A673 (cell line): Measurements from ENCODE around the gene LRBA. TPM values are rescaled to one million over a fixed set of nuclear protein-coding genes. Genes with fewer than 3 reads are reported as not detected.

Experiments
- BruUV-seq: library from RNA; stranded (reverse); fragments of 400-500 nt; replicated peaks from 2 replicates; lab custom pipeline; 2021; lab: Mats Ljungman, UMichigan
- CTCF ChIA-PET: fragments of 300-600 bp; sonication (Branson Sonifier 250); formaldehyde crosslinking; loops from one replicate; lab custom pipeline; 2022; ENCODE audit warnings: antibody characterized with exemption; lab: Charles Lee
- POLR2A ChIA-PET: fragments of 300-600 bp; sonication (Branson Sonifier 250); formaldehyde crosslinking; loops from one replicate; lab custom pipeline; 2022; ENCODE audit warnings: antibody characterized with exemption; ENCODE audit not compliant: low non-redundant PET; lab: Charles Lee
- DNase-seq: peaks from one replicate; pipeline ENCODE4 v3.0.0-alpha.2; 2015; ENCODE audit warnings: low spot score
- H3K27ac ChIP-seq: fragments of 200-600 bp; sonication (generic); 2 replicates; pipeline ENCODE4 v1.5.1; 2016; ENCODE audit warnings: mixed run types, low read depth, mild to moderate bottlenecking, mixed read lengths, antibody characterized with exemption, low read length; ENCODE audit not compliant: poor library complexity, severe bottlenecking
- H3K27me3 ChIP-seq: fragments of 200-600 bp; sonication (generic); replicated peaks from 2 replicates; pipeline ENCODE4 v1.6.1; 2017; ENCODE audit warnings: mixed run types, low read depth, mild to moderate bottlenecking, mixed read lengths, antibody characterized with exemption, low read length; ENCODE audit not compliant: insufficient read depth, poor library complexity
- H3K36me3 ChIP-seq: fragments of 200-600 bp; sonication (generic); 2 replicates; pipeline ENCODE4 v1.6.1; 2016; ENCODE audit warnings: mixed run types, mild to moderate bottlenecking, mixed read lengths, antibody characterized with exemption, low read length; ENCODE audit not compliant: insufficient read depth, poor library complexity, severe bottlenecking
- H3K4me1 ChIP-seq: fragments of 200-600 bp; sonication (generic); 2 replicates; pipeline ENCODE4 v1.6.1; 2017; ENCODE audit warnings: mixed run types, mild to moderate bottlenecking, mixed read lengths, antibody characterized with exemption, low read length; ENCODE audit not compliant: insufficient read depth, poor library complexity, severe bottlenecking
- H3K4me3 ChIP-seq: fragments of 200-600 bp; sonication (generic); 2 replicates; pipeline ENCODE4 v1.5.1; 2016; ENCODE audit warnings: low read depth, mixed run types, mild to moderate bottlenecking, mixed read lengths, low read length; ENCODE audit not compliant: poor library complexity, severe bottlenecking
- H3K9me3 ChIP-seq: fragments of 200-600 bp; sonication (generic); 2 replicates; pipeline ENCODE4 v1.6.1; 2016; ENCODE audit warnings: mixed run types, low read depth, mild to moderate bottlenecking, mixed read lengths, antibody characterized with exemption, low read length; ENCODE audit not compliant: poor library complexity, severe bottlenecking
- CTCF ChIP-seq: fragments of 300-800, 200-600 bp; sonication (generic); conservative IDR thresholded peaks from 2 replicates; pipeline ENCODE4 v1.5.1; 2017; ENCODE audit warnings: low read depth, mild to moderate bottlenecking, antibody characterized with exemption, low read length, moderate library complexity, mixed read lengths
- EZH2 ChIP-seq: fragments of 200-600 bp; sonication (generic); IDR thresholded peaks from 2 replicates; pipeline ENCODE4 v1.6.1; 2017; ENCODE audit warnings: borderline replicate concordance, low read depth, mild to moderate bottlenecking, mixed read lengths, antibody characterized with exemption, low read length; ENCODE audit not compliant: poor library complexity, severe bottlenecking
- intact Hi-C: fragments of 100-400 bp; cut with micrococcal nuclease; formaldehyde crosslinking; loops from one replicate; pipeline ENCODE4 v1.10.0; 2022; ENCODE audit not compliant: unreplicated experiment
- total RNA-seq: library from RNA; stranded (reverse); gene quantifications from 2 replicates; pipeline ENCODE4 v1.2.3, GENCODE V29; 2021

Gene LRBA
- total RNA-seq, 1 experiment from 2014 or later: 35.7 TPM

GRCh38 chr4:151035328-151035727 lies 20.2 kb upstream of the LRBA start:
- no peaks in the 10 kb centered on the region for H3K36me3 ChIP-seq
- H3K4me3 ChIP-seq: no peak overlapping the region
- H3K27ac ChIP-seq: no peak overlapping the region
- no peak for TF ChIP-seq CTCF
- TF ChIP-seq EZH2: no peak
- intact Hi-C loops: no loop called here
- POLR2A ChIA-PET: no interaction called here
- CTCF ChIA-PET: no interaction called here
- no peak for DNase-seq
- no peaks in the 10 kb centered on the region for H3K4me1 ChIP-seq
- no peaks in the 10 kb centered on the region for H3K9me3 ChIP-seq
- BruUV-seq: no TSS peak
- no peaks in the 10 kb centered on the region for H3K27me3 ChIP-seq

GRCh38 chr4:151034829-151035228 lies 19.7 kb upstream of the LRBA start:
- no peak overlapping the region for H3K4me3 ChIP-seq
- BruUV-seq: no TSS peak
- H3K27me3 ChIP-seq: no peaks in the 10 kb centered on the region
- TF ChIP-seq CTCF (no peak), EZH2 (no peak)
- H3K9me3 ChIP-seq: no peaks in the 10 kb centered on the region
- intact Hi-C loops: no loop called here
- ChIA-PET POLR2A (no interaction called here), CTCF (no interaction called here)
- no peaks in the 10 kb centered on the region for H3K4me1 ChIP-seq
- H3K27ac ChIP-seq: no peak overlapping the region
- H3K36me3 ChIP-seq: no peaks in the 10 kb centered on the region
- DNase-seq: no peak

GRCh38 chr4:151031831-151032605 lies 16.9 kb upstream of the LRBA start:
- H3K4me3 ChIP-seq: no peak overlapping the region
- no peaks in the 10 kb centered on the region for H3K27me3 ChIP-seq
- no peak for DNase-seq
- no peak overlapping the region for H3K27ac ChIP-seq
- no peak for TF ChIP-seq EZH2
- TF ChIP-seq CTCF: no peak
- CTCF ChIA-PET: no interaction called here
- POLR2A ChIA-PET: interaction anchor here (0.7 kb wide), 1 partner anchor 785 kb away, joined by 5 read pairs; no protein-coding TSS in a partner anchor
- no peaks in the 10 kb centered on the region for H3K4me1 ChIP-seq
- no peaks in the 10 kb centered on the region for H3K36me3 ChIP-seq
- H3K9me3 ChIP-seq: no peaks in the 10 kb centered on the region
- intact Hi-C loops: no loop called here
- BruUV-seq: no TSS peak
